Uterus (tissue), 4 donors: ENCODE measurements around the gene GGACT. TPM values are rescaled to one million over a fixed set of nuclear protein-coding genes. Genes with fewer than 3 reads are reported as not detected.

Experiments used
- DNase-seq, 2 donors: peaks; one replicate each; pipeline ENCODE4 v3.0.0-alpha.2; 2019 to 2020
- H3K27ac ChIP-seq, 2 donors: fragments of 200-600 bp; sonication (generic); 1 replicate in 1 of 2; 2 replicates in 1 of 2; pipeline ENCODE4 v1.5.1; 2016 to 2018
- H3K27me3 ChIP-seq, 2 donors: fragments of 200-600 bp; sonication (generic); one replicate each; pipeline ENCODE4 v1.5.1; 2018 to 2019; ENCODE audit warnings: control low read depth in 1 of 2
- H3K36me3 ChIP-seq, 2 donors: fragments of 200-600 bp; sonication (generic); one replicate each; pipeline ENCODE4 v1.5.1; 2019; ENCODE audit warnings: control low read depth in 1 of 2
- H3K4me1 ChIP-seq, 2 donors: fragments of 200-600 bp; sonication (generic); one replicate each; pipeline ENCODE4 v1.5.1; 2018 to 2019; ENCODE audit warnings: control low read depth in 1 of 2
- H3K4me3 ChIP-seq, 2 donors: fragments of 200-600 bp; sonication (generic); 1 replicate in 1 of 2; 2 replicates in 1 of 2; pipeline ENCODE4 v1.5.1; 2018 to 2019; ENCODE audit warnings: mild to moderate bottlenecking in 1 of 2
- H3K9me3 ChIP-seq, 2 donors: fragments of 200-600 bp; sonication (generic); one replicate each; pipeline ENCODE4 v1.5.1; 2019; ENCODE audit warnings: control low read depth in 1 of 2
- POLR2A ChIP-seq, 2 donors: fragments of 450-650 bp; IDR thresholded peaks; one replicate each; pipeline ENCODE4 v1.6.1; 2016; ENCODE audit warnings: antibody characterized with exemption in 2 of 2, mild to moderate bottlenecking in 1 of 2, moderate library complexity in 1 of 2
- intact Hi-C: fragments of 100-400 bp; cut with DNase I; formaldehyde crosslinking; loops from one replicate; pipeline ENCODE4 v1.15.1; 2023; ENCODE audit warnings: low total_unique reads
- total RNA-seq, 4 donors: library from RNA; depleted of rRNA in 3 of 4; stranded (reverse); fragments of >200 nt in 3 of 4; gene quantifications; one replicate each; pipeline versions ENCODE4 v1.1.0 to v1.2.4, GENCODE V29; 2014 to 2023
- TF ChIP-seq, protein P1 (sequence below), 4 experiments: fragments of 200-600 bp in 2 of 4; fragments of 450-650 bp in 2 of 4; sonication (generic) in 2 of 4; IDR thresholded peaks; one replicate each; pipeline ENCODE4 v1.5.1; 2016 to 2019; ENCODE audit warnings: antibody characterized with exemption in 4 of 4, mild to moderate bottlenecking in 2 of 4, moderate library complexity in 1 of 4
- donor health status: DM: yes; HTN: yes; CAD: no.

GGACT gene
- total RNA-seq, 4 donors from 2014 or later, result 0.26 to 5.7 (median 1.1) TPM

DNA sequence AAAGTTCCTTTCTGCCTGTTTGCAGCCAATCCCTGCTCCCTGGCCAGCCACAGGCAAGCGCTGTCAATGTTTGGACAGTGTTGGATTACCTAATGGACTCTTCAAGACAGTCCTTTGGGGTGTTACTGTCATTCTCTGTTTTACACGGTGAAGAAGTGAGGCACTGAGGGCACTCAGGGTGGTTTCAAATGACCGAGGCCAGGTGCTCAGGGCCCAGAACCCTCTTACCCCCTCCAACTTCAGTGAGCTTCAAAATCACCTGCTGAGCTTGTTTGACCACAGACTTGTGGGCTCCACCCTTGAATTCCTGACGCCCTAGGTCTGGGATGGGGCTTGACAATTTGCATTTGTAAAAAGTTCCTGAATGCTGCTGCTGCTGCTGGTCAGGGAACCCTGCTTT lies 97.9 kb downstream of the GGACT start:
- Histone ChIP-seq H3K4me1 (no peaks in the 10 kb centered on the region), H3K27ac (peak overlapping the region in 1 of 2 donors; percentile 60), H3K36me3 (no peaks in the 10 kb centered on the region), H3K4me3 (no peak overlapping the region), H3K27me3 (no peaks in the 10 kb centered on the region), H3K9me3 (no peaks in the 10 kb centered on the region)
- no peak for TF ChIP-seq POLR2A (IDR thresholded peaks at IDR 0.05)
- TF ChIP-seq, protein P1, sequence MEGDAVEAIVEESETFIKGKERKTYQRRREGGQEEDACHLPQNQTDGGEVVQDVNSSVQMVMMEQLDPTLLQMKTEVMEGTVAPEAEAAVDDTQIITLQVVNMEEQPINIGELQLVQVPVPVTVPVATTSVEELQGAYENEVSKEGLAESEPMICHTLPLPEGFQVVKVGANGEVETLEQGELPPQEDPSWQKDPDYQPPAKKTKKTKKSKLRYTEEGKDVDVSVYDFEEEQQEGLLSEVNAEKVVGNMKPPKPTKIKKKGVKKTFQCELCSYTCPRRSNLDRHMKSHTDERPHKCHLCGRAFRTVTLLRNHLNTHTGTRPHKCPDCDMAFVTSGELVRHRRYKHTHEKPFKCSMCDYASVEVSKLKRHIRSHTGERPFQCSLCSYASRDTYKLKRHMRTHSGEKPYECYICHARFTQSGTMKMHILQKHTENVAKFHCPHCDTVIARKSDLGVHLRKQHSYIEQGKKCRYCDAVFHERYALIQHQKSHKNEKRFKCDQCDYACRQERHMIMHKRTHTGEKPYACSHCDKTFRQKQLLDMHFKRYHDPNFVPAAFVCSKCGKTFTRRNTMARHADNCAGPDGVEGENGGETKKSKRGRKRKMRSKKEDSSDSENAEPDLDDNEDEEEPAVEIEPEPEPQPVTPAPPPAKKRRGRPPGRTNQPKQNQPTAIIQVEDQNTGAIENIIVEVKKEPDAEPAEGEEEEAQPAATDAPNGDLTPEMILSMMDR (IDR thresholded peaks at IDR 0.05), result no peak
- intact Hi-C loops, result no loop called here
- no peak for DNase-seq

DNA sequence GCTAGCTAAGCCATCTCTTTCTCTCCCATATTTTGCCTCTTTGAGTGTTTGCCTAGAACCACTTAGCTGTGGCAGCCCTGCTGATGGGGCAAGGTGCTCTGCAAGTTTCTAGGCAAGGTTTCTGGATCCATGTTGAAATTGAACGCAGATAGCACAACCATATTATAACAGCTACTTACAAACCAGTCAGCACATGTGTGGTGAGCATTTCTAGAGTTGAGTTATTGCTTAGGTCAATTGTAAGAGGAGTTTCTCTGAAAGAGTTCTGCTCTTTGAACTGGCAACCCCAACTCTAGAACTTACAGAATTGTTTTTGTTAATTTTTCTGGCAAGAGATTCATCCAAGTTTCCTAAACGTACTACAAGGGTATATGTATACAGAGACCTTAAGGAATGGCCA lies 103.3 kb downstream of the GGACT start:
- Histone ChIP-seq H3K9me3 (no peaks in the 10 kb centered on the region), H3K36me3 (no peaks in the 10 kb centered on the region), H3K27ac (no peak overlapping the region), H3K4me3 (no peak overlapping the region), H3K27me3 (no peaks in the 10 kb centered on the region), H3K4me1 (no peaks in the 10 kb centered on the region)
- TF ChIP-seq, protein P1 (IDR thresholded peaks at IDR 0.05), result no peak
- TF ChIP-seq POLR2A (IDR thresholded peaks at IDR 0.05), result no peak
- intact Hi-C loops, result no loop called here
- no peak for DNase-seq

DNA sequence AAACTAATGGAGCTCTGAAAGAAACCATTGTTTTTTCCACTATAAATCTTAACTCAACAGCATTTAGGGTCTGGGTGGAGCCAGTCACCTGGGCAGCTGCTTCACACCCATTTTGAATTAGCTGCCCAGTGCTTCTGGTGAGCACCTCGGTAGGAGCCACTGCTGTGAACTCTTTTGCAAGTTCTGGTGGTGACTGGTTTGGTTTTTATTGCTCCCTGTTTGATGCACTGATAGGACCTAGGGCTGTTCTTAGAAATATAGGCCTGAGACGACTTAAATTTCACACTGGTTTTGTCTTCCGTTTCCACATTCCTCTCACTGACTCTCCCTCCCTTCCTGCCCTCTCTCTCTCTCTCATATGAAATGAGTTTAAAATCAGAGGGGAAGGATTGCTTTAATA lies 103.9 kb downstream of the GGACT start:
- no peaks in the 10 kb centered on the region for H3K27me3 ChIP-seq
- H3K9me3 ChIP-seq, result no peaks in the 10 kb centered on the region
- no peak overlapping the region for H3K4me3 ChIP-seq
- intact Hi-C loops, result no loop called here
- no peak for DNase-seq
- no peak overlapping the region for H3K27ac ChIP-seq
- H3K4me1 ChIP-seq, result no peaks in the 10 kb centered on the region
- H3K36me3 ChIP-seq, result no peaks in the 10 kb centered on the region
- TF ChIP-seq, protein P1 (IDR thresholded peaks at IDR 0.05), result no peak
- no peak for TF ChIP-seq POLR2A (IDR thresholded peaks at IDR 0.05)

DNA sequence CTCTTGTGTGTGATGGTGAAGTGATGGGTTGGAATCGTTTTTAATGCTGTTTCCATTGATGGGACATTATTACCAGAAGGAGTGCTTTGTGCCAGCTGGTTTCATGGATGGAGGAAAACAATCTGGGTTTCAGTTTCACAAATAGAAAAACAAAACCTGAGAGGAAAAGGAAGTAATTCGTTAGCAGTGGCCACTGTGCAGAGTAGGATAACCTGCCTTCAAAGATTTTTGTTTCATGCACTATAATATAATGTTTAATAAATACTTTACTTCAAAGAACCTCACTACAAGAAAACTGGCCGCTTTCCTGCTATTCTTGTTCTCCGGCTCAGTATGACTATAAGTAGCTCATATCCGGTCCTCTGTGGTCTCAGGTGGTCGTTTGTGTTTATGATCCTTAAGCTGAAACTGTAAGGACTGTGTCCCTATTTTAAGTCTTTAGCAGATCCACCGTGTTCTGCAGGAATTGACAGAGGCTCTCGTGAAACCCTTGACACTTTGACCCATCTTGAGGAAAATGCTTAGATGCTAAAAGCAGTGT lies 104.7 kb downstream of the GGACT start:
- no peak for DNase-seq
- no peak overlapping the region for H3K27ac ChIP-seq
- no peaks in the 10 kb centered on the region for H3K9me3 ChIP-seq
- H3K4me1 ChIP-seq, result no peaks in the 10 kb centered on the region
- H3K4me3 ChIP-seq, result no peak overlapping the region
- no peaks in the 10 kb centered on the region for H3K27me3 ChIP-seq
- TF ChIP-seq POLR2A (IDR thresholded peaks at IDR 0.05), result no peak
- TF ChIP-seq, protein P1 (IDR thresholded peaks at IDR 0.05), result no peak
- H3K36me3 ChIP-seq, result no peaks in the 10 kb centered on the region
- intact Hi-C loops, result no loop called here

DNA sequence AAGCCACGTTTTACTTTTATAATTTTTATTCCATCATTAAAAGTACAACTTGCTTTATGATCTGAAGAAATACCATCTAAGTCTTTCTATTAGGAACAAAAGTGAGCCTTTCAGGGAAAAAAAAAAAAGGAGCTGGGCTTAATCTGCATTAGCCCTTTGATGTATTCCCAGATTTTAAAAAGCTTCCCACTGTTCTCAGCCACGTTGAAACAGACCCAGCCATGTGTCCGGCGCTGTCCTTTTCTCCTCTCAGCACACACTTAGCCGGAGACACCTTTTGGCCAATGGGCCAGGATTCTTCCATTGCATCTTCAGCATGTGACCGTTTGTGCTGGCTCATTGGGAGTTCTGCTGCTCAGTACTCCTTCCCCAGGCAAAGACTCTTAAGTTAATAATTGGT lies 105.5 kb downstream of the GGACT start:
- H3K27me3 ChIP-seq, result no peaks in the 10 kb centered on the region
- H3K9me3 ChIP-seq, result no peaks in the 10 kb centered on the region
- H3K4me1 ChIP-seq, result no peaks in the 10 kb centered on the region
- intact Hi-C loops, result no loop called here
- no peak overlapping the region for H3K4me3 ChIP-seq
- H3K27ac ChIP-seq, result no peak overlapping the region
- H3K36me3 ChIP-seq, result no peaks in the 10 kb centered on the region
- TF ChIP-seq, protein P1 (IDR thresholded peaks at IDR 0.05), result no peak
- TF ChIP-seq POLR2A (IDR thresholded peaks at IDR 0.05), result no peak
- DNase-seq, result no peak
